Stimulated activated CD8-positive, alpha-beta memory T cell treated with anti-CD3 and anti-CD28 coated beads, Interleukin-7, amount 100 ng/mL, for 48 hours (primary cell): ENCODE measurements around the gene CDC42EP4.

Source experiments
- DNase-seq, 2 donors: peaks; one replicate each; pipeline ENCODE4 v3.0.0-alpha.2; 2020; ENCODE audit warnings: low read depth in 1 of 2; ENCODE audit errors: extremely low read depth in 1 of 2

Gene CDC42EP4

DNA sequence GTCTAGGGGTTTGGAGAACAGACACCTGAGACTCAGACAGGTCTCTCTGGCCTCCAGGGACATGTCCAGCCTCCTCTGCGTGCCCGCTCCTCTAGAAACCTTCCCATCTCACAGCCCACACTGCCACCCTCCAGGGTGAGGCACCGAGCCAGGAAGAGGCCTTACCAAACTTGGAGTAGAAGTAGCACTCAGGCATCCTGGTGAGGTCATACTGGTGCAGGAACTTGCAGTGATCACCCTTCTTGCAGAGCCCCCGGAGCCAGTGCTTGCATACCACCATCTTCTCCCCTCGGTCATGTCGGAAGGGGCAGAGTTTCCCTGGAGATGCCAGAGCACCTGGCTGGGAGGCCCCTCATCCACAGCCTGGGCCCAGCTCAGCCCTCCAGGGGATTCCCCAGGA is 54.3 kb downstream of the CDC42EP4 start:
- DNase-seq: no peak

DNA sequence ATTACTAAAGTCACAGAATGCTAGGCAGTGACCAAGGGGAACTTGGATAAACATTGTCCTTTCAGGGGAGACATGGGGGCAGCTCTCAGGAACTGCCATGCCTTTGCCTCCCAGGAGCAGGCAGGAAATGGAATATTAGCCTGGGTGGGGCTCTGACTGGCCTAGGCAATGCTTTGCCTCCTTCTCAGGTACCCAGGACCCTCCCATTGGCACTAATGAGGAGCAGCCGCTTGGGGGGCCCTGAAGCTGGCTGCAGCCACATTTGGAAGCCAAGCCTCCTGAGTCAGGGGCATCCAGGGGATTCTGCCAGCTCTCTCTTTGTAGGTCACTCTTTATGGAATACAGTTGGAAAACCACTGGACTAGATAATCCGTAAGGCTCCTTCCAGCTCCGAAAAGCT is 55.6 kb downstream of the CDC42EP4 start:
- DNase-seq: no peak

DNA sequence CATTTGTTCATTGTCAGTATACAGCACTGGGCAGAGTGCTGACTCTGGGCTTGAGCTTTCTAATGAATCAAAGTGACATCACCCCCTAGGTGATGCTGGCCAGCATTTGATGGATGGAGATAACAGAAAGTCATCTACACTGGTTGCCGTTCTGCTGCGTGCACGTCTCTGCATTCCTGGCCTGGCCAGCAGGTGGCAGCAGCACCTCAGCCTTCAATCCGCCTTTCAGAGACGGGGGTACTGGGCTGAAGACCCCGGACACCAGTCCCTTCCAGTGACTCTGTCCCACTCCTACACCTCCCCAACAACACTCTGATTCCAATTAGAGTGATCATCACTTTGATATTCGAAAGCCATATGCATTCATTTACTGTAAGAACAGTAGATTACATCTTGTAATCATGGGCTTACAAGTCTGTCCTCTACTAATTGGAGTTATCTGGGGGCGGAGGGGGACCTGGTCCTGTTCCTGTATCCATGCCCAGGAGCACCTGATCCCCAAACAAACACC is 56.1 kb downstream of the CDC42EP4 start:
- DNase-seq: peak; percentile 9 to 23

DNA sequence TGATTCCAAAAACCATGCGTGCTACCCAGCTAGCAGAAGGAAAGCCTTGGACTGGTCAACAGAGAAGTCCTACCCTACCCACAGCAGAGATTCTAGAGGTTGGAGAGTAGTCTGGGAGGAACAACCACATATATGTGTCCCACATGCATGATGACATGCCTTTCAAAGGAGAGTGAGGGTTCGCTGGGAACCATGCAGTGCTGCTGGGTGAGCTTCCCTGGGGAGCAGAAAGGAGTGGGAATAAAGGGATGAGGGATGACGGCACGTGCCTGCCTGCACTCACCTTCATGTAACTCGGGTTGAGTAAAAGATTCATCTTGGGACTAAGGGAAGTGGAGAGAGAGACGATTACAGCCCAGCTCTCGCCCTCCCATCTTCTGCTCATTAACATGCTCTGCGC is 59.9 kb downstream of the CDC42EP4 start:
- DNase-seq: no peak

DNA sequence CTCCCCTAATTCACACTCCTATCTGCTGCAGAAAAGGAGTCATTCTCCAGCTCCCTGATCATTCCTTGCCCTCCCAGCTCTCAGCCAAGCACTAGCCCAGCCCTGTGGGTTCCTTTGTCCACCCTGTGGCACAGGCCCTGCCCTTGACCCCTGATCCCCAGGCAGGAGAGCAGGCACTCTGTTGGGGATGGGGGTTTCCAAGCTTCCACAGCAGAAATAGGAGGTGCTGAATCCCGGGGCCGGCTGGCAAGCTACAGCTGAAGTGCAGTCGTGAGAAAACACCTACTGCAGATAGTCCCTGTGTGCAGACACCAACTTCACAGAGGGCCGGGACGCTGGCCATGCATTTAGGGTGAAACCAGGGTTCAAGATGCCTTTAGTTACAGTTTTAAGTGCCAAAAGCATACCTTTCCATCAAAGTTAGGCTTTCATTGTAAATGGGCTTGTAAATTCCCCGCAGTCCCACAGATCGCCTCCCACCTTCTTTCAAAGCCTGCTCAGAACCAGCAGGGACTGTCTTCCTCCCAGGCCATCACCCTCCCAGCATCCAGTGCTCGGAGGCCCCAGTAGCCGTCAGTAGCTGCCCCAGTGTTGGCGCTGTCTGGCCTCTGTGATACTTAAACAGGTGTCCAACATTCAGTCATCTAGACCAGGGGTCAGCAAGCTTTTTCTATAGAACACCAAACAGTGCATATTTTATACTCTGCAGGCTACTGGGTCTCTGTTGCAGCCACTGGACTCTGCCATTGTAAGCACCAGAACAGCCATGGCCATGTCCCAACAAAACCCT is 60.8 kb downstream of the CDC42EP4 start:
- DNase-seq: no peak

DNA sequence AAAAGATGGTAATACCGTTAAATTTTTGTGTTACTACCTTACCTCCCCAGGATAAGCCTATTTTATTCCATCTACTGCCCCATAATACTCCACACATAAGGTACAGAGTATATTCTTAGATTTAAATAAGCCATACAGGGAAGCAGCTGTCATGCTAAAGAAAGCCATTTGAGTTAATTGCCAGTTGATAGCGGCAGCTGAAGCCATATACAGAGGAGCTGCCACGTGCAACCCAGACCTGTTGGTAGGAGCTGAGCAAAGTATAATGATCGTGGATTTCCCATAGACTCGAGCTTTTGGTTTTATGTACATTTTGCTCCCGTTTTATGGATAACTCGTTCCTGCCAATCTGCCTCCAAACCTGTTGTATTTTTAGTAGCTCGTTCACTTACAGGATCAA is 62.1 kb downstream of the CDC42EP4 start:
- no peak for DNase-seq

DNA sequence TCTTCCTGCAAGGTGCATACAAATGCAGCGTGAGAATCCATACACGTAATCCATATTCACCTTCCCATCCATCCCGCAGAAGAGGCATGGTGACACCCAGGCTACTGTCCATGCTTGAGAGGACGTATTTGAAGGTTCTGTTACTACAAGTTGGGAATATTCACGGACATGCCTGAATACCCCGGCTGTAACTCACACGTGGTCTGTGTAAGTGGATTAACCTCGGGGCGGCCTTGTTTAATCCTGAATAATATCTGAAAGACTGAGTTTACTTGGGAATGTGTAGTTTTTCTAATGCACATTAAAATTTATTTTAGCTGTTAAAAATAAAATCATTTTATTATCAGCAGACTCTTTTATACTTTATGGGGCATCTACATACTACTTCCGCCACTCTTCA is 63.3 kb downstream of the CDC42EP4 start:
- DNase-seq: no peak

DNA sequence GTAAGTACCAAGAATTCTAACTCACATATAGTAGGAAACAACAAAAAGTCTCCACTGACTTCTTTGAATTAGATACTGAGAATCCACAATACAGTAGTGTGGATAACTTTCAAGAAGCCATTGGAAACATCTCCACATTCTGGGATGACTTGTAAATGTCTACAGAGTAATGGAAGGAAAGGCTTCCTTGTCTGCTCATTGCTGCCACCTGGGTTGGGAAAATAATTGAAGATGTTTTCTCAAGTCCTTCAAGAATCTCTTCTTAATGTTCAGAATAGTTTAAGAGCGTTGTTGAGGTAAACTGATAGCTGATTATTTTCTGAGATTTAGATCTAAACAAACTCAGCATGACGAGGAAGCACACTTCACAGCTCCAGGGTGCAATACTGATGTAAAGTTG is 64.1 kb downstream of the CDC42EP4 start:
- DNase-seq: no peak

DNA sequence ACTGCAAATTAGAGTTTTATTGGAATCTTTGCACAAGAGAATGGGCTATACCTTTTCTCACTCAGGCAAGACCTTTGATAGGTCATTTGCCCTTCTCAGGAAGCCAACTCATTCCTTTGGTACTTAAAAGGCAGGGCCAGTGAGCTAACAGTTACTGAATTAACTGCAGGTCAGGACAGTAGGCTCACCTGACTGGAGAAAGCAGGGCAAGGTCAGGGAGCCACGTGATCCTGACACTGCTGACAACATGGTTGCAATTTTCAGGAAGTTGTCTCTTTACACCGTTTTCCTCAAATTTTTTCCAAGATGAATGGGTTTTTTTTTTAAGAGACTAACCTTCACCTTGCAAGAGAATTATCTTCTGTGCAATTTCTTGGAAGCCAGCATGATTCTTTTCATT is 71.2 kb downstream of the CDC42EP4 start:
- no peak for DNase-seq

DNA sequence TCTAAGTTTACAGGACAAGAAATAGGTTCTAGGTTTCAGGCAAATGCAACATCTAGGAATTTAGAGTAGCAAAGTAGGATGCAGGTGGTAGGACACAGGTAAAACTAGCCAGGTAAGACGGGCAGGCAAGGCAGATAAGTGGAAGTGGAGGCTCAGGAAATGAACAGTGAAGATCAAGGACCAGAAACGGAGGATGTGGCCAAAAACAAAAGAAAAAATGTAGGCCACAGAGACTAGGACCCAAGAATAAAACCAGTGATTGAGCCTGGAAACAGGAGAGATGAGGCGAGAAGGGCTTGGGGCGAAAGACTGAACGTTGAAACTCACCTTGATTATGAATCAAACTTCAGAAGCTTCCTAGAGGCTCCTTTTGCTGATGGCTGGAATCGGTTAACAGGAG is 74.1 kb downstream of the CDC42EP4 start:
- DNase-seq: no peak

DNA sequence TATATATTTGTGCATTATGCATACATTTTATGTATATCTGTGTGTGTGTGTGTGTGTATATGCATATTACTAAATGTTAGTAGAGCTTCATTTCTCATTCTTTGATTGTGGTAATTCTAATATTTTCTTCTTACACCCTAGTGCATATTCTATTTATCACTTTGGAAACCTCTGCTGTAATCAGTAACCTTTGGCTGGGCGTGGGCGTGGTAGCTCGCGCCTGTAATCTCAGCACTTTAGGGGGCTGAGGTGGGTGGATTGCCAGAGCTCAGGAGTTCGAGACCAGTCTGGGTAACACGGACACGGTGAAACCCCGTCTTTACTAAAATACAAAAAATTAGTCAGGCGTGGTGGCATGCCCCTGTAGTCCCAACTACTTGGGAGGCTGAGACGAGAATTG is 77.1 kb downstream of the CDC42EP4 start:
- no peak for DNase-seq
